Measurements from ENCODE around the gene SPTB.

SPTB gene

DNA sequence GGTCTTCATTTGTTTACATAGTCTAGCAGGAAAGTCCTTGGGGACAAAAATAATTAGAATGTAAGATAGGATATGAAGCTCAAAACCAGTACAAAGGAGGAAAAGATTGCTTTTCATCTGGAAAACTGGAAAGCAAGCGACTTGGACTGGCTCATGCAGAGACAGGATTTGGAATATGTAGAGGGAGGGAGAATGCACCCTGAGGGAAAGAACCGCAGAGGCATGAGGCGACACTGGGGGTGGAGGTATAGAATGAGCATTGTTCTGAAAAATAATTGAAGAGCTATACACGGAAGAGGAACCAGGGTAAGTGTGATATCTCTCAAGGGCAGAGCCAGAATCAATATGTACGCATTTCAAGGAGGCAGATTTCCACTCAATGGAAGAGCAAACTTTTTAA lies 90.0 kb downstream of the SPTB start:
- ATAC-seq (ENCODE audit: insufficient read depth, low read depth) = no peak
- Histone ChIP-seq H3K27me3 (ENCODE audit: insufficient read depth, low read length, poor library complexity) (peaks cover 8% of the 10 kb centered on the region), H3K27ac (ENCODE audit: low read length) (no peak overlapping the region), H4K20me1 (ENCODE audit: insufficient read depth, low read length) (0 out of 2 replicates have a peak, but pooled peaks cover 4% of the 10 kb centered on the region), H3K79me2 (ENCODE audit: insufficient read depth, low read length) (no peaks in the 10 kb centered on the region), H3K9ac (ENCODE audit: low read depth, low read length) (no peak overlapping the region), H3K9me3 (ENCODE audit: insufficient read depth, low read length, severe bottlenecking) (no peaks in the 10 kb centered on the region), H3K4me1 (ENCODE audit: insufficient read depth, low read length) (no peaks in the 10 kb centered on the region), H2AFZ (ENCODE audit: low read depth, low read length) (no peak overlapping the region), H3K4me3 (ENCODE audit: low read depth in 1 of 2, low read length in 2 of 2) (no peak overlapping the region), H3K36me3 (ENCODE audit: insufficient read depth, low read length) (no peaks in the 10 kb centered on the region), H3K4me2 (ENCODE audit: insufficient read depth, low read length) (no peak overlapping the region)
- DNase-seq = no peak
- no peak for TF ChIP-seq EZH2 (IDR thresholded peaks at IDR 0.05; ENCODE audit: borderline replicate concordance, low read depth, low read length, severe bottlenecking)
- TF ChIP-seq, protein P1, sequence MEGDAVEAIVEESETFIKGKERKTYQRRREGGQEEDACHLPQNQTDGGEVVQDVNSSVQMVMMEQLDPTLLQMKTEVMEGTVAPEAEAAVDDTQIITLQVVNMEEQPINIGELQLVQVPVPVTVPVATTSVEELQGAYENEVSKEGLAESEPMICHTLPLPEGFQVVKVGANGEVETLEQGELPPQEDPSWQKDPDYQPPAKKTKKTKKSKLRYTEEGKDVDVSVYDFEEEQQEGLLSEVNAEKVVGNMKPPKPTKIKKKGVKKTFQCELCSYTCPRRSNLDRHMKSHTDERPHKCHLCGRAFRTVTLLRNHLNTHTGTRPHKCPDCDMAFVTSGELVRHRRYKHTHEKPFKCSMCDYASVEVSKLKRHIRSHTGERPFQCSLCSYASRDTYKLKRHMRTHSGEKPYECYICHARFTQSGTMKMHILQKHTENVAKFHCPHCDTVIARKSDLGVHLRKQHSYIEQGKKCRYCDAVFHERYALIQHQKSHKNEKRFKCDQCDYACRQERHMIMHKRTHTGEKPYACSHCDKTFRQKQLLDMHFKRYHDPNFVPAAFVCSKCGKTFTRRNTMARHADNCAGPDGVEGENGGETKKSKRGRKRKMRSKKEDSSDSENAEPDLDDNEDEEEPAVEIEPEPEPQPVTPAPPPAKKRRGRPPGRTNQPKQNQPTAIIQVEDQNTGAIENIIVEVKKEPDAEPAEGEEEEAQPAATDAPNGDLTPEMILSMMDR (IDR thresholded peaks at IDR 0.05; ENCODE audit: borderline replicate concordance, extremely low read depth, low read length, poor library complexity, severe bottlenecking) = no peak

DNA sequence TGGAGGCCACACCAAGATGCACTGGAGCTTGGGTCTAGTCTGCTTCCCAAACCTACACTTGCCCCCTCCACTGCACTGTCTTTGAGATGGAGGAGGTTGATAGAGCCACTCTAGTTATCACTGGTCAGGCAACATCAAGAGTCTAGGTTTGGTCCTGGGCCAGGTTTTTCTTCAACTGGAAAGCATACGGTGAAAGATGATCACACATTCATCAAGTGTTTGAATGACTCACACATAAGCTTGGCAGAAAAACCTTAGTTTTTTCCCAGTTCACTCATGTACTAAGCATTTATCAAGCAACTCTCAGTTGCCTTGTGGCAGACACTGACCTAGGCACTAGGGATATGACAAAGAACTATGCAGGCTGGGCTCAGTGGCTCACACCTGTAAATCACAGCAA lies 91.0 kb downstream of the SPTB start:
- Histone ChIP-seq H3K4me2 (ENCODE audit: insufficient read depth, low read length) (no peak overlapping the region), H3K9ac (ENCODE audit: low read depth, low read length) (no peak overlapping the region), H2AFZ (ENCODE audit: low read depth, low read length) (no peak overlapping the region), H3K36me3 (ENCODE audit: insufficient read depth, low read length) (no peaks in the 10 kb centered on the region), H3K4me1 (ENCODE audit: insufficient read depth, low read length) (no peaks in the 10 kb centered on the region), H3K79me2 (ENCODE audit: insufficient read depth, low read length) (no peaks in the 10 kb centered on the region), H3K9me3 (ENCODE audit: insufficient read depth, low read length, severe bottlenecking) (no peaks in the 10 kb centered on the region), H3K4me3 (ENCODE audit: low read depth in 1 of 2, low read length in 2 of 2) (no peak overlapping the region), H3K27me3 (ENCODE audit: insufficient read depth, low read length, poor library complexity) (peaks cover 8% of the 10 kb centered on the region), H3K27ac (ENCODE audit: low read length) (no peak overlapping the region), H4K20me1 (ENCODE audit: insufficient read depth, low read length) (0 out of 2 replicates have a peak, but pooled peaks cover 4% of the 10 kb centered on the region)
- ATAC-seq (ENCODE audit: insufficient read depth, low read depth) = no peak
- TF ChIP-seq EZH2 (IDR thresholded peaks at IDR 0.05; ENCODE audit: borderline replicate concordance, low read depth, low read length, severe bottlenecking) = no peak
- TF ChIP-seq, protein P1 (IDR thresholded peaks at IDR 0.05; ENCODE audit: borderline replicate concordance, extremely low read depth, low read length, poor library complexity, severe bottlenecking) = no peak
- no peak for DNase-seq

DNA sequence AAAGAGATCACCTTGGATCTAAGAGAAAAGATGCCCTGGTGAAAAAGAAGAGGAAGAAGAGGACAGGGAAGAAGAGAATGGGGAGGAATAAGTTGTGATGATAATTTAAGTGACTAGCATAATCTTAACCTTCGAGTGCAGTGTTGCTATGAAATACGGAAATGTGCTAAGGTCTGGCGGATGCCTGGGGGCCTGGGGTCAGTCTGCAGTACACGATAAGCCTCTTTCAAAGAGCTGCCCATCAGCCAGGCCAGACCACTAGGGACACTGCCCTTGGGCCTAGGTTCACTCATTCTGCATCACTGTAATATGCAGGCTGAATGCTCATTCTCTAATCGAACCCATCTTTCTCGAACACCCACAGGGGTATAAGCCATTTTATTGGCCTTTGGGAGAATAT lies 92.1 kb downstream of the SPTB start:
- ATAC-seq (ENCODE audit: insufficient read depth, low read depth) (no peak), DNase-seq (no peak)

More for the DNA sequence above, 92.1 kb downstream of the SPTB start:
- H3K4me3 ChIP-seq (ENCODE audit: low read depth in 1 of 2, low read length in 2 of 2) = no peak overlapping the region
- H2AFZ ChIP-seq (ENCODE audit: low read depth, low read length) = no peak overlapping the region
- peaks cover 11% of the 10 kb centered on the region for H3K27me3 ChIP-seq (ENCODE audit: insufficient read depth, low read length, poor library complexity)
- H3K9ac ChIP-seq (ENCODE audit: low read depth, low read length) = no peak overlapping the region
- no peak for TF ChIP-seq EZH2 (IDR thresholded peaks at IDR 0.05; ENCODE audit: borderline replicate concordance, low read depth, low read length, severe bottlenecking)
- TF ChIP-seq, protein P1 (IDR thresholded peaks at IDR 0.05; ENCODE audit: borderline replicate concordance, extremely low read depth, low read length, poor library complexity, severe bottlenecking) = no peak
- no peak overlapping the region for H3K4me2 ChIP-seq (ENCODE audit: insufficient read depth, low read length)
- H3K79me2 ChIP-seq (ENCODE audit: insufficient read depth, low read length) = no peaks in the 10 kb centered on the region
- no peaks in the 10 kb centered on the region for H3K4me1 ChIP-seq (ENCODE audit: insufficient read depth, low read length)
- H4K20me1 ChIP-seq (ENCODE audit: insufficient read depth, low read length) = 0 out of 2 replicates have a peak, but pooled peaks cover 4% of the 10 kb centered on the region
- H3K9me3 ChIP-seq (ENCODE audit: insufficient read depth, low read length, severe bottlenecking) = no peaks in the 10 kb centered on the region
- H3K27ac ChIP-seq (ENCODE audit: low read length) = no peak overlapping the region
- H3K36me3 ChIP-seq (ENCODE audit: insufficient read depth, low read length) = no peaks in the 10 kb centered on the region

Data from DND-41 (cell line).